Mucosa of rectum (tissue), 2 donors: ENCODE results near the gene NANP.
"Not testable (repeated sequence)": the region's sequence is repeated elsewhere in the genome, so short reads cannot be mapped to it uniquely, and the experiment has no call there.

Experiments used
- H3K27ac ChIP-seq, 2 donors: one replicate each; pipeline ENCODE4 v1.7.0; 2013; ENCODE audit warnings: inconsistent platforms in 2 of 2, low read depth in 2 of 2, low read length in 2 of 2
- H3K27me3 ChIP-seq, 2 donors: one replicate each; pipeline ENCODE4 v1.7.0; 2013; ENCODE audit warnings: low read length in 2 of 2; ENCODE audit not compliant: control insufficient read depth in 2 of 2, insufficient read depth in 2 of 2
- H3K36me3 ChIP-seq, 2 donors: one replicate each; pipeline ENCODE4 v1.7.0; 2013; ENCODE audit warnings: low read length in 2 of 2; ENCODE audit not compliant: control insufficient read depth in 2 of 2, insufficient read depth in 2 of 2
- H3K4me1 ChIP-seq, 2 donors: one replicate each; pipeline ENCODE4 v1.7.0; 2013; ENCODE audit warnings: low read length in 2 of 2, mild to moderate bottlenecking in 1 of 2; ENCODE audit not compliant: control insufficient read depth in 2 of 2, insufficient read depth in 2 of 2
- H3K4me3 ChIP-seq, 2 donors: one replicate each; pipeline ENCODE4 v1.7.0; 2013; ENCODE audit warnings: low read length in 2 of 2
- H3K9ac ChIP-seq, 2 donors: one replicate each; pipeline ENCODE4 v1.7.0; 2013; ENCODE audit warnings: low read length in 2 of 2, low read depth in 1 of 2, mild to moderate bottlenecking in 1 of 2
- H3K9me3 ChIP-seq, 2 donors: one replicate each; pipeline ENCODE4 v1.7.0; 2013; ENCODE audit warnings: low read length in 2 of 2; ENCODE audit not compliant: control insufficient read depth in 2 of 2
- donor health status: healthy.
- donor health status: Normal muscosa, but diverticular disease.

Gene NANP

DNA sequence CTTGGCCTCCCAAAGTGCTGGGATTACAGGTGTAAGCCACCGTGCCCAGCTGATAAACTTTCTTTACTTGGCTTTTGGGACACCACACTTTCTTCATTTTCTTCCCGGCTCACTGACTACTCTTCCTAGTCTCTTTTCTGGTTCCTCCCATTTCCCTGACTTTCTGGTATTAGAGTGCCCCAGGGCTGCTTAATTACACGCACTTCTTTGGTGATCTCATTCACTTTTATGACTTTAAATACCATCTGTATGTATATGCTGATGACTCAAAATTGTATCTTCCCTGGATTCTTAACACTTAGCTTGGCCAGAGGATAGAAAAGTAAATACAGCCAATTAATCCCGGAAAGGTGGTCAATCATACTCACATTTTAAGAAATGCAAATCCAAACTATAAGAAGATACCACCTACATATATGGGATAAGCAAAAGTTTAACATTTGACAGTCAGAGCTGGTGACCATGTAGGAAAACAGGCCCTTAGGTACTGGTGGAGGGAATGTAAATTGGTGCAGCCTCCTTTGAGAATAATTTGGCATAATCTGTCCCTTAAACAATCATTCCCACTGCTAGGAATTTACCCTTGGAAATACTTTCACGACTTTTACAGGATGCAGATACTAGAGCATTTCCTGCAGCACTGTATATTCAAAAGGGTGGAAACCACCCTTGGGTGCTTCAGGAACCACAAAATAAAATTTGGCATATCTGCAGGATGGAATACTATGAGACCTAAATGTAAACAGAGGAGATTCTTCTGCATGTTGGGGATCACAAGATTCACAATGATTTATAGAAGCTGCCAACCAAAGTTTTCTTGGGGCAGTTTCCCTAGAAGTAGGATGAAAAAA lies 9.4 kb upstream of the NANP start:
- no peaks in the 10 kb centered on the region for H3K27me3 ChIP-seq
- no peak overlapping the region for H3K9ac ChIP-seq
- H3K4me1 ChIP-seq = no peaks in the 10 kb centered on the region
- H3K4me3 ChIP-seq = no peak overlapping the region
- H3K9me3 ChIP-seq = no peaks in the 10 kb centered on the region
- no peak overlapping the region for H3K27ac ChIP-seq
- no peaks in the 10 kb centered on the region for H3K36me3 ChIP-seq

DNA sequence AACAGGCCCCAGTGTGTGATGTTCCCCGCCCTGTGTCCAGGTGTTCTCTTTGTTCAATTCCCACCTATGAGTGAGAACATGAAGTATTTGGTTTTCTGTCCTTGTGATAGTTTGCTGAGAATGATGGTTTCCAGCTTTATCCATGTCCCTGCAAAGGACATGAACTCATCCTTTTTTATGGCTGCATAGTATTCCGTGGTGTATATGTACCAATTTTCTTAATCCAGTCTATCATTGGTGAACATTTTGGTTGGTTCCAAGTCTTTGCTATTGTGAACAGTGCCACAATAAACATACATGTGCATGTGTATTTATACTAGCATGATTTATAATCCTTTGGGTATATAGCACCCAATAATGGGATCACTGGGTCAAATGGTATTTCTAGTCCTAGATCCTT lies 6.8 kb upstream of the NANP start:
- not testable (repeated sequence) for H3K27ac ChIP-seq, H3K9me3 ChIP-seq, H3K4me3 ChIP-seq, H3K36me3 ChIP-seq, H3K27me3 ChIP-seq, H3K9ac ChIP-seq, H3K4me1 ChIP-seq

DNA sequence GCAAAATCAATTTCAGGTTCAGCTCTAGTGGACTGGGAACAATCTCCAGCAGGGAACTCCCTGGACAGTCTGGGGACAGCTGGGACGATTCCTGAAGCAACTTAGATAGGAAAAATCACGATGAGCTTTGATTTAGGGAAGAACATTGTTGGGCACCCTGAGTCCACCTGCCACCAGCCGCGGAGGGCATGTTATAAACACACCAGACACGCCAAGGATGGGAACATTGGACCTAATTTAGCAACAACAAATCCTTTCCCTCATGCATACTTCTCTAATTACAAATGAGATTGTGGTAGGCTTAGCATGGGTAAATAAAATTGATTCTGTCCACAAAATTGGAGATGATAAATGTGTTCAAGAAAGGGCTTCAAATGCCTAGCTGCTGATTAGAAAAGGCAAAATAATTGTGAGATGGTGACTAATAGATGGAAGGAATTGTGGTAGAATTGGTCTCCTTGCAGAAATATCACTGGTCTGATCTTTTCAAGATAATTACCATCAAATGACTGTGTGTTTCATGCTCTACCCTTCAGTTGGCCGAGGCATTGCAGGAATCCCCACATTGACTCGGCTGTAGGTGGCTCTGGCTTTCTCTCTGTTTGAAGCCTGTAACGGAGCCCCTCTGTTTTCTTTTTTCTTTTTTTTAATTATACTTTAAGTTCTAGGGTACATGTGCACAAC lies 6.1 kb upstream of the NANP start:
- no peaks in the 10 kb centered on the region for H3K4me1 ChIP-seq
- H3K9ac ChIP-seq = no peak overlapping the region
- no peaks in the 10 kb centered on the region for H3K9me3 ChIP-seq
- H3K4me3 ChIP-seq = no peak overlapping the region
- H3K27me3 ChIP-seq = no peaks in the 10 kb centered on the region
- H3K27ac ChIP-seq = no peak overlapping the region
- H3K36me3 ChIP-seq = no peaks in the 10 kb centered on the region

DNA sequence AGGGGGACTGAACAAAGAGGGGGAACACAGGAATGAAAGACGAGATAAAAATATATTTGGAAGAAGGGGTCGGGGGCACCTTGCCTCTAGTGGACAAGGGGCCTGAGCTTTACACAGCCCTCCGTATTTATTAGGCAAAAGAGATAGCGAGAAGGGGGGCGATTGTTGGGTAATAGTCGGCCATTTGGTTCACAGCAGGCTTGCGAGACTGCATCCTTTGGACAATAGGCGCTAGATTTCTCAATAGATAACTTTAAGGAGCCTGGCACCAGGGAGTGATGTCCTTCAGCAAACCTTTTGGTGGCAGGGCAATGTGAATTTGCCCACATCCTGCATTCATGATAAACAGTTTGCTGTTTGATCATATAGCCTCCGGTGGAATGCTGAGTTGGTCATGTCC lies 3.0 kb upstream of the NANP start:
- no peaks in the 10 kb centered on the region for H3K9me3 ChIP-seq
- H3K4me1 ChIP-seq = peaks cover 14% of the 10 kb centered on the region in 2 donors
- no peaks in the 10 kb centered on the region for H3K27me3 ChIP-seq
- H3K36me3 ChIP-seq = no peaks in the 10 kb centered on the region
- H3K27ac ChIP-seq = no peak overlapping the region
- H3K9ac ChIP-seq = no peak overlapping the region
- H3K4me3 ChIP-seq = no peak overlapping the region

DNA sequence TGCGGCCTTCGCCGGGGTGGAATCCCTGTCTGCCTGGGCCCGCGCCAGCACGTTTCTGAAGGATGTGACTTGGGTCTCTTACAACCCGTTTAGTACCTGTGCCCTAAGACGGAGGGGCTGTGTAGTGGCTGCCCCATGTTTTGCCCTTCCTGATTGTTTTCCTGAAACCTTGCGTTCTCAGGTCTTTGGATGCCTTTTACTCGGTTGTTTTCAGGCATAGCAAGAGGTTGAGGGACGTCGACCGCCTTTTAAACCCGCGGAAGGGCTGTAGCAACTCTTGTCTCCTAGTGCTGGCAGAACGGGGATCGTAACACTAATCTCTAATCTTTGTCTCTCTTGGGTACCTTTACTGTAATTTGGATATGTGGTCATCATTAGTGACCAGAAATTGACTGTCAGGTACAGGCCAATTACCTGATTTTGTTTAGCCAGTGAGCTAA lies 706 bp upstream of the NANP start:
- H3K27me3 ChIP-seq = no peaks in the 10 kb centered on the region
- H3K4me3 ChIP-seq = peak overlapping the region; percentile 76 to 95
- no peaks in the 10 kb centered on the region for H3K9me3 ChIP-seq
- peak overlapping the region; percentile 91 to 94 for H3K9ac ChIP-seq
- H3K27ac ChIP-seq = peak overlapping the region; percentile 91 to 95
- no peaks in the 10 kb centered on the region for H3K36me3 ChIP-seq
- H3K4me1 ChIP-seq = peaks cover 14% of the 10 kb centered on the region in 2 donors

DNA sequence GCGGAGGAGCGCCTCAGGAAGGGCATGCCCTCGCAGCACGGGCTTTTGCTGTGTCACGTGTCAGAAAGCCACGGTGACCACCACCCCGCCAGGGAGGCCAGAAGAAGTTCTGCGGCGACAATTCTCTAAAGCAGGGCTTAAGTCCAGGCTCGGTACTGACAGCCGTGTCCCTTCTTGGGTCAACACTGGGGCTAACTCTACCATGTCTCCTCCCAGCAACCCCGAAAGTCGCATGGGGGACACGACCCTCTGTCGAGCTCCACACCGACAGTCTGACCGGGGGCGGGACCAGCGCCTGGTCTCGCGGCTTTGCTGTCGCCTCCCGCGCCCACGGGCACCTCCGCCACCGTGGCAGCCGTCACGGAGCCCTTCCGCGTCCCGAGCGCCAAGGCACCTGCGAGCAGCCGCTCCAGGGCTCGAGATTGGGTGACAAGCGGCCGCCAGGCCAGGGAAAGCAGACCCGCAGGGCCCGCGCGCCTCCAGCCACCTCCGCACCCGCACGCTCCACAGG lies 534 bp downstream of the NANP start:
- H3K9ac ChIP-seq = peak overlapping the region; percentile 91 to 94
- no peaks in the 10 kb centered on the region for H3K27me3 ChIP-seq
- H3K4me3 ChIP-seq = peak overlapping the region; percentile 76 to 95
- H3K9me3 ChIP-seq = no peaks in the 10 kb centered on the region
- peaks cover 14% of the 10 kb centered on the region in 2 donors for H3K4me1 ChIP-seq
- H3K36me3 ChIP-seq = no peaks in the 10 kb centered on the region
- H3K27ac ChIP-seq = peak overlapping the region; percentile 91 to 95

DNA sequence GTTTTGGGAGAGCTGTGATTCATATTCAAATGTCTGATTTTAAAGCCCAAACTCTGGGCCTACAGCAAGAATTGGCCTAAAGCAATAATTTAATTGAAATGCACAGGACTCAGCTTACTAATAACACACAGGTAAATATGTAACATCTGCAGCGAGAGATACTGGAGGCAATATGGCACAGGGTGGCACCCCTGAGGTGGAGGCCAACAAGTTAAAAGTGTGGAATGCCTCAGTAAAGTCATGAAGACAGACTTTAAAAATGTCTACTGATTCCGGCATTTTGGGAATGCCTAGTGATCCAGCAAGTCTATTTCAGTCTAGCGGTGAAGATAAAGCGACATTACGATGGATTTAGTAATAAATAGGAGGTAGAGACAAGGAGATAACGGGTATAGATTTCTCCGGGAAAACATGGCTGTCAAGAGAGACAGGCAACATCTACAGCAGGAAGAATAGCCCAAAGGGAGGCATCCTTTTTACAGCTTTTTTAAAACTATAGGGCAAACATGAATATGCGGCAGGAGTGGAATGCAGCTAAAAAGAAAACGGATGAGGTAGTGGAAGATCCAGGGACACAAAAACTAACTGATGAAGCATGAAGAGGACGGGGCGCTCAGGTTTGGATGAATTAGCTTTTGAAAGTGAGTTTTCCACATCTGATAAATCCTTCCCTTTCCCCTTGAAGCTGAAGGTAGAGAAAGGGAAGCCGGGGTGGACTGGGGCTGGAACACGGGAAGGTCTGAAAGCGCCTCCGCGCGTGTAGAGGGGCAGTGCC lies 1.2 kb downstream of the NANP start:
- peaks cover 14% of the 10 kb centered on the region in 2 donors for H3K4me1 ChIP-seq
- no peaks in the 10 kb centered on the region for H3K36me3 ChIP-seq
- H3K9me3 ChIP-seq = no peaks in the 10 kb centered on the region
- peak overlapping the region; percentile 91 to 94 for H3K9ac ChIP-seq
- H3K27me3 ChIP-seq = no peaks in the 10 kb centered on the region
- peak overlapping the region; percentile 91 to 95 for H3K27ac ChIP-seq
- peak overlapping the region; percentile 76 to 95 for H3K4me3 ChIP-seq

DNA sequence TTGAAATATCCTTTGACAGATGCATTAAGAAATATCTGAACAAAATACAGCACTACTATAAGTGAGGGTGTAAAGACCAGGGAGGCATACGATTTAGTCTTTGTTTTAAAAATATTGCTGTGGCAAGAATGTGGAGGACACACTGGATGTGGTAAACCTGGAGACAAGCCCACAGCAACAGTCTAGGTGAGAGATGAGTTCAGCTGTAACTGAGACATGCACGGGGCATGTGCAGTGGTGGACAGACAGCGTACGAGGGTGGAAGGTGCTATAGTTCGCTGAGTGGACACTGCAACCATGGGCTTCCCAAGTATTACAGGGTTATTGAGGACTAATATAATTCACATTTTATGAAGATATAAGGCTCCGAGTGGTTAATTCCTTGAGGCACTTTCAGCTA lies 1.8 kb downstream of the NANP start:
- no peaks in the 10 kb centered on the region for H3K36me3 ChIP-seq
- no peaks in the 10 kb centered on the region for H3K27me3 ChIP-seq
- no peak overlapping the region for H3K4me3 ChIP-seq
- no peak overlapping the region for H3K27ac ChIP-seq
- peaks cover 14% of the 10 kb centered on the region in 2 donors for H3K4me1 ChIP-seq
- no peak overlapping the region for H3K9ac ChIP-seq
- no peaks in the 10 kb centered on the region for H3K9me3 ChIP-seq

DNA sequence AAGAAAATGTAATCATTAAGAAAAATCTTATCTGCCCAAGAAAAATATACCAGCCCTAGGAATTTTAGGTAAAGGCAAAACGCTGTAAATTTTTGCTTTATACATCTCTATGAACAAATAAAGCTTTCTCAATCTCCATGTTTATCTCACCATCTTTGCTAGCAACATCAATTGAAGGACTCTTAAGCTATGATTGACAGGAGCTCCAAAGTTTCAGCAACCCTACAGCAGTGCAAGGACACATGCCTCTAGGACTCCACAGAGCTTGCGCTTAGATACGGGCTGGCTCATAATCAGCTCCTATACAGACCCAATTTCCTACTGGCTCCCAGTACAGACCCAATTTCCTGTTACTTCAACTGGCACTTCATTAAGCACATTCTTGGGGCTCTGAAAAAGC lies 4.3 kb downstream of the NANP start:
- Histone ChIP-seq H3K36me3 (peaks cover 0 to 2% of the 10 kb centered on the region in 2 donors), H3K4me3 (no peak overlapping the region), H3K4me1 (peaks cover 12% of the 10 kb centered on the region in 2 donors), H3K27me3 (no peaks in the 10 kb centered on the region), H3K9me3 (no peaks in the 10 kb centered on the region), H3K9ac (no peak overlapping the region), H3K27ac (no peak overlapping the region)

DNA sequence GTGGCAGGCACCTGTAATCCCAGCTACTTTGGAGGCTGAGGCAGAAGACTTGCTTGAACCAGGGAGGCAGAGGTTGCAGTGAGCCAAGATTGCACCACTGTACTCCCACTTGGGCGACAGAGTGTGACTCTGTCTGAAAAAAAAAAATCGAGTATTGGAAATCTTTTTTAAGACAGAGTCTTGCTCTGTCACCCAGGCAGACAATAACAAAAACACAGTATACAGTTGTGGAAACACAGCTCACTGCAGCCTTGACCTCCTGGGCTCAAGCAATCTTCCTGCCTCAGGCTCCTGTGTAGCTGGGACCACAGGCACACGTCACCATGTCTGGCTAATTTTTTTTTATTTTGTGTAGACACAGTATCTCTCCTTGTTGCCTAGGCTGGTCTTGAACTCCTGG lies 15.0 kb downstream of the NANP start:
- Histone ChIP-seq H3K4me1 (no peaks in the 10 kb centered on the region), H3K27ac (no peak overlapping the region), H3K36me3 (peaks cover 0 to 2% of the 10 kb centered on the region in 2 donors), H3K9me3 (no peaks in the 10 kb centered on the region), H3K4me3 (no peak overlapping the region), H3K27me3 (no peaks in the 10 kb centered on the region), H3K9ac (no peak overlapping the region)
